H9 (cell line): ENCODE data around the gene GATAD2B. TPM values are rescaled to one million over a fixed set of nuclear protein-coding genes. Genes with fewer than 3 reads are reported as not detected.

Source experiments
- DNase-seq: peaks from one replicate; pipeline ENCODE4 v3.0.0-alpha.2; 2017
- H2AFZ ChIP-seq: one replicate; pipeline ENCODE4 v1.6.1; 2013; ENCODE audit warnings: mild to moderate bottlenecking, low read length, control low read depth, moderate library complexity
- H2AK5ac ChIP-seq: 2 replicates; pipeline ENCODE4 v1.6.1; 2013; ENCODE audit warnings: low read length, control low read depth, mixed read lengths; ENCODE audit not compliant: insufficient read length
- H2BK120ac ChIP-seq: one replicate; pipeline ENCODE4 v1.6.1; 2013; ENCODE audit warnings: low read depth, mild to moderate bottlenecking, low read length, control low read depth, inconsistent platforms; ENCODE audit not compliant: poor library complexity, severe bottlenecking
- H2BK12ac ChIP-seq: 2 replicates; pipeline ENCODE4 v1.6.1; 2013; ENCODE audit warnings: low read length, control low read depth, mixed read lengths, low read depth; ENCODE audit not compliant: insufficient read length
- H2BK15ac ChIP-seq: 2 replicates; pipeline ENCODE4 v1.6.1; 2013; ENCODE audit warnings: low read depth, low read length, control low read depth
- H2BK20ac ChIP-seq: one replicate; pipeline ENCODE4 v1.6.1; 2013; ENCODE audit warnings: low read depth, mild to moderate bottlenecking, low read length, control low read depth, inconsistent platforms; ENCODE audit not compliant: poor library complexity, severe bottlenecking
- H2BK5ac ChIP-seq: 2 replicates; pipeline ENCODE4 v1.6.1; 2013; ENCODE audit warnings: low read length, control low read depth, mixed read lengths; ENCODE audit not compliant: insufficient read length
- H3K14ac ChIP-seq: 2 replicates; pipeline ENCODE4 v1.6.1; 2013; ENCODE audit warnings: low read length, control low read depth; ENCODE audit not compliant: insufficient read depth
- H3K18ac ChIP-seq: 2 replicates; pipeline ENCODE4 v1.6.1; 2013; ENCODE audit warnings: low read depth, mild to moderate bottlenecking, mixed read lengths, low read length, control low read depth; ENCODE audit not compliant: insufficient read length
- H3K23ac ChIP-seq: 2 replicates; pipeline ENCODE4 v1.6.1; 2013; ENCODE audit warnings: low read length, control low read depth, mixed read lengths, low read depth; ENCODE audit not compliant: insufficient read length
- H3K23me2 ChIP-seq: 2 replicates; pipeline ENCODE4 v1.6.1; 2013; ENCODE audit warnings: low read depth, mild to moderate bottlenecking, mixed read lengths, low read length, control low read depth; ENCODE audit not compliant: insufficient read length, poor library complexity, severe bottlenecking
- H3K27ac ChIP-seq: 2 replicates; pipeline ENCODE4 v1.5.1; 2013; ENCODE audit warnings: low read length, control low read depth, mixed read lengths, low read depth; ENCODE audit not compliant: insufficient read length
- H3K27me3 ChIP-seq: 2 replicates; pipeline ENCODE4 v1.6.1; 2013; ENCODE audit warnings: low read length, control low read depth, inconsistent platforms; ENCODE audit not compliant: insufficient read depth
- H3K4ac ChIP-seq: 2 replicates; pipeline ENCODE4 v1.6.1; 2013; ENCODE audit warnings: low read depth, mild to moderate bottlenecking, control low read depth, inconsistent platforms, low read length, moderate library complexity
- H3K4me1 ChIP-seq: 2 replicates; pipeline ENCODE4 v1.6.1; 2013; ENCODE audit warnings: low read length, control low read depth, inconsistent platforms; ENCODE audit not compliant: insufficient read depth
- H3K4me2 ChIP-seq: 2 replicates; pipeline ENCODE4 v1.6.1; 2013; ENCODE audit warnings: low read length, control low read depth, mixed read lengths; ENCODE audit not compliant: insufficient read length, insufficient read depth
- H3K56ac ChIP-seq: 2 replicates; pipeline ENCODE4 v1.6.1; 2013; ENCODE audit warnings: low read depth, mild to moderate bottlenecking, mixed read lengths, low read length, control low read depth; ENCODE audit not compliant: insufficient read length
- H3K79me1 ChIP-seq: 2 replicates; pipeline ENCODE4 v1.6.1; 2013; ENCODE audit warnings: low read depth, mild to moderate bottlenecking, moderate library complexity, low read length, control low read depth, inconsistent platforms; ENCODE audit not compliant: insufficient read depth, poor library complexity, severe bottlenecking
- H3K79me2 ChIP-seq: 2 replicates; pipeline ENCODE4 v1.6.1; 2013; ENCODE audit warnings: low read length, control low read depth, inconsistent platforms; ENCODE audit not compliant: insufficient read depth
- H3K9ac ChIP-seq: 2 replicates; pipeline ENCODE4 v1.6.1; 2013; ENCODE audit warnings: low read length, control low read depth, mixed read lengths; ENCODE audit not compliant: insufficient read length; ENCODE audit errors: extremely low read depth
- H3K9me3 ChIP-seq: one replicate; pipeline ENCODE4 v1.6.1; 2013; ENCODE audit warnings: low read depth, low read length, inconsistent platforms; ENCODE audit not compliant: control insufficient read depth
- H3T11ph ChIP-seq: one replicate; pipeline ENCODE4 v1.6.1; 2013; ENCODE audit warnings: mild to moderate bottlenecking, low read length, control low read depth, inconsistent platforms
- H4K20me1 ChIP-seq: one replicate; pipeline ENCODE4 v1.6.1; 2013; ENCODE audit not compliant: control insufficient read depth, insufficient read length, insufficient read depth
- H4K5ac ChIP-seq: 2 replicates; pipeline ENCODE4 v1.6.1; 2013; ENCODE audit warnings: low read depth, mild to moderate bottlenecking, mixed read lengths, low read length, control low read depth; ENCODE audit not compliant: insufficient read length
- H4K8ac ChIP-seq: replicated peaks from 2 replicates; pipeline ENCODE4 v1.6.1; 2013; ENCODE audit warnings: low read length, control low read depth, mixed read lengths, low read depth; ENCODE audit not compliant: insufficient read length
- H4K91ac ChIP-seq: 2 replicates; pipeline ENCODE4 v1.6.1; 2013; ENCODE audit warnings: low read depth, mild to moderate bottlenecking, moderate library complexity, mixed read lengths, low read length, control low read depth; ENCODE audit not compliant: insufficient read length
- H3K27ac Mint-ChIP-seq, 3 experiments: 2 replicates in 2 of 3; 3 replicates in 1 of 3; pipeline ENCODE4 v1.8.0; 2020 to 2021; ENCODE audit warnings: mixed read lengths in 3 of 3, mild to moderate bottlenecking in 1 of 3, moderate library complexity in 1 of 3
- H3K27me3 Mint-ChIP-seq: 2 replicates; pipeline ENCODE4 v1.8.0; 2021; ENCODE audit warnings: low read depth, mild to moderate bottlenecking, moderate library complexity, mixed read lengths
- H3K36me3 Mint-ChIP-seq, 3 experiments: 2 replicates in 2 of 3; 3 replicates in 1 of 3; pipeline ENCODE4 v1.8.0; 2020 to 2021; ENCODE audit warnings: low read depth in 3 of 3, mixed read lengths in 3 of 3; ENCODE audit not compliant: insufficient read depth in 1 of 3
- H3K4me1 Mint-ChIP-seq, 2 experiments: 2 replicates each; pipeline ENCODE4 v1.8.0; 2020; ENCODE audit warnings: mixed read lengths in 2 of 2
- H3K4me3 Mint-ChIP-seq, 2 experiments: 2 replicates in 1 of 2; 3 replicates in 1 of 2; pipeline ENCODE4 v1.8.0; 2020 to 2021; ENCODE audit warnings: mild to moderate bottlenecking in 2 of 2, mixed read lengths in 2 of 2, moderate library complexity in 1 of 2
- H3K9me3 Mint-ChIP-seq, 2 experiments: 2 replicates in 1 of 2; 3 replicates in 1 of 2; pipeline ENCODE4 v1.8.0; 2020; ENCODE audit warnings: mild to moderate bottlenecking in 2 of 2, mixed read lengths in 2 of 2, moderate library complexity in 1 of 2
- CTCF ChIP-seq: fragments of 200-600 bp; sonication (generic); conservative IDR thresholded peaks from 3 replicates; pipeline ENCODE4 v1.8.0; 2021; ENCODE audit warnings: antibody characterized with exemption, mild to moderate bottlenecking
- WGBS: extraction: QIAGEN DNeasy Blood & Tissue Kit; methylation state at CpG from one replicate; pipeline ENCODE4 v1.1.7; 2013; ENCODE audit warnings: missing lambda C conversion rate, low lambda C conversion rate, mixed read lengths; ENCODE audit not compliant: insufficient read length; ENCODE audit errors: extremely low coverage; 5-methylcytosine and 5-hydroxymethylcytosine counted together
- total RNA-seq: library from RNA; stranded (reverse); gene quantifications from 2 replicates; pipeline ENCODE4 v1.2.1, GENCODE V29; 2021

The GATAD2B gene
- total RNA-seq, 1 experiment from 2014 or later: 44.1 TPM

- Histone ChIP-seq H3K27me3 (no peaks in the 10 kb centered on the region), H3K4me1 (no peaks in the 10 kb centered on the region), H3T11ph (no peak within 1 kb of the TSS), H2BK15ac (no peak within 1 kb of the TSS), H4K8ac (no peak within 1 kb of the TSS), H4K91ac (peak within 1 kb of the TSS; percentile 31), H2BK5ac (peak within 1 kb of the TSS; percentile 60), H2AK5ac (no peak within 1 kb of the TSS), H3K9me3 (no peaks in the 10 kb centered on the region), H3K14ac (peak within 1 kb of the TSS; percentile 79; the same call in 1 of the 2 replicates), H3K9ac (peak within 1 kb of the TSS; percentile 96), H2BK12ac (no peak within 1 kb of the TSS), H3K56ac (no peak within 1 kb of the TSS), H3K27ac (peak within 1 kb of the TSS; percentile 97), H3K4ac (no peak within 1 kb of the TSS; the same call in 1 of the 2 replicates), H3K4me2 (peak within 1 kb of the TSS; percentile 96), H4K5ac (peak within 1 kb of the TSS; percentile 73), H3K18ac (peak within 1 kb of the TSS; percentile 74), H4K20me1 (no peaks in the 10 kb centered on the region), H3K23ac (no peak within 1 kb of the TSS), H2BK120ac (no peak within 1 kb of the TSS), H3K79me2 (peaks cover 17% of the 10 kb centered on the region; the same call in 1 of the 2 replicates), H2AFZ (no peak within 1 kb of the TSS), H3K79me1 (peaks cover 8% of the 10 kb centered on the region), H2BK20ac (no peak within 1 kb of the TSS), H3K23me2 (peaks cover 29% of the 10 kb centered on the region)
- peak; percentile 99 for DNase-seq
- H3K27me3 Mint-ChIP-seq: no peaks in the 10 kb centered on the region
- peaks cover 31 to 40% (median 36%) of the 10 kb centered on the region in 3 experiments for H3K36me3 Mint-ChIP-seq
- no peak for TF ChIP-seq CTCF
- H3K9me3 Mint-ChIP-seq: peaks cover 0 to 4% of the 10 kb centered on the region in 2 experiments; a peak in 2 of 5 replicates
- peaks cover 47 to 64% of the 10 kb centered on the region in 2 experiments for H3K4me1 Mint-ChIP-seq
- peak within 1 kb of the TSS; percentile 89 to 94 for H3K4me3 Mint-ChIP-seq
- WGBS: no CpG with 5 or more reads among the region's 54 CpGs
- H3K27ac Mint-ChIP-seq: peak within 1 kb of the TSS; percentile 98 to 99 (median 99)
These were observed 40.5 kb upstream of the GATAD2B start, which contains the start of gene SLC39A1 for GRCh38 chr1:153963030-153963849. SLC39A1 (minus strand) TSS chr1:153963537; CDS start chr1:153962715, 822 bp downstream.
